Measurements from ENCODE around the gene PDK1.

- TF ChIP-seq GATA3 (IDR thresholded peaks at IDR 0.05; ENCODE audit: low read depth, low read length) = no peak
- no peak for TF ChIP-seq GATA2 (IDR thresholded peaks at IDR 0.05; ENCODE audit: low read depth, low read length)
Observed at GRCh38 chr2:172596776-172597175, 40.9 kb downstream of the PDK1 start.

Measured in SH-SY5Y (cell line).